ENCODE results near the gene APOL6. TPM values are rescaled to one million over a fixed set of nuclear protein-coding genes. Genes with fewer than 3 reads are reported as not detected.

The APOL6 gene
- polyA plus RNA-seq, 2 of the 4 experiments (the other 2 are of a cell fraction) = 1.3 to 2.7 TPM

GRCh38 chr22:35599364-35599763 lies 48.9 kb upstream of the APOL6 start:
- DNase-seq (ENCODE audit: low read depth in 1 of 2, low spot score in 1 of 2) (no peak), FAIRE-seq (no peak), ATAC-seq (no peak)
- ChIA-PET CTCF (no interaction called here), POLR2A (no interaction called here)
- H3K27ac ChIP-seq = no peak overlapping the region
- peaks cover 9% of the 10 kb centered on the region; the same call in 2 of the 3 replicates for H3K4me1 ChIP-seq
- H3K4me3 ChIP-seq = no peak overlapping the region
- H3K4me2 ChIP-seq = no peak overlapping the region
- no peaks in the 10 kb centered on the region for H3K9me3 ChIP-seq
- 91% methylated on average over 4 of the region's 4 CpGs for WGBS (ENCODE audit: missing lambda C conversion rate)
- TF ChIP-seq FOSB (CRISPR knock-in tag; IDR thresholded peaks at IDR 0.05) = no peak
- TF ChIP-seq GATA3 (IDR thresholded peaks at IDR 0.05; ENCODE audit: borderline replicate concordance) = no peak
- TF ChIP-seq ATOH8 (CRISPR knock-in tag; IDR thresholded peaks at IDR 0.05; ENCODE audit: low read depth) = no peak
- no peak for TF ChIP-seq MAFK (IDR thresholded peaks at IDR 0.05; ENCODE audit: partially characterized antibody)
- no peak for TF ChIP-seq HOXB5 (CRISPR knock-in tag; IDR thresholded peaks at IDR 0.05)

DNA sequence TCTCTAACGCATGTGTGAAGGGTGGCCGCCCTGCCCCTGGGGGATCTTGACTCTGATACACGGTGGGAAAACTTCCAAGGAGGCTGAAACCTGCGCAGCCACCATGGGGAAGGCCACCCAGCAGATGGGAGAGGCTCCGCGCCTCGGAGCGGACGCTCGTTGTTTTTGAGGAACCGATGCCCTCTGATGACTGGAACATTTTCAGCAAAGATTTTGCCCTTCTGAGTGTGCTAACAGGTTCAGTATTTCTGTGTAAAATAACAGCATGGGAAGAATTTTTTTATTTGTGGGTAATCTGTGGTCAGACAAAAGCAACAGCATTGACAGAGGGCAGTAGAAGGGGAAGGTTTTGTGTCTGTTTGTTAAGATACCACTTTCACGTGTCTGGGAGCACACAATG lies 47.8 kb upstream of the APOL6 start:
- no peak overlapping the region for H3K4me2 ChIP-seq
- 0 out of 6 replicates have a peak overlapping the region, but pooled peaks of 1 of the 2 experiments have one; percentile 32 for H3K27ac ChIP-seq
- POLR2A ChIA-PET = no interaction called here

DNA sequence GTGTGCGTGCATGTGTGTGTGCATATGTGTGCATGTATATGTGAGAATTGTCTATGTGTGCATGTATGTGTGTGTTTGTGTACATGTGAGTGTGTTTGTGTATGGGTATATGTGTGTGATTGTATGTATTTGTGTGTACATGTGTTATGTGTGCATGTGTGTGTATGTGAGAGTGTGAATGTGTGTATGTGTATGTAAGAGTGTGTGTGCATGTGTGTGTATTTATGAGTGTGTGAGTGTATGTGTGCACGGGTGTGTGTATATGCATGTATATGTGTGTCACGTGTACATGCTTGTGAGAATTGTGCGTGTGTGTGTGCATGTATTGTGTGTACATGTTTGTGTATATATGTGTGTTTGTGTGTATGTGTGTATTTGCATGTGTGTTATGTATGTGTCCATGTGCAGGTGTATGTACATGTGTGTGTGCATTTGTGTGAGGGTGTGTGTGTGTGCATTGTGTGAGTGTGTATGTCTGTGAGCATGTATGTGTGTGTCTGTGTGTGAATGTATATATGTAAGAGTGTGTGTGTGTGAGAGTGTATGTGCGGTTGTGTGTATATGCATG lies 47.1 kb upstream of the APOL6 start:
- Histone ChIP-seq H3K9me3 (no peaks in the 10 kb centered on the region), H3K4me2 (no peak overlapping the region), H3K4me3 (no peak overlapping the region), H3K4me1 (peaks cover 17% of the 10 kb centered on the region), H3K27ac (no peak overlapping the region)
- FAIRE-seq (no peak), DNase-seq (ENCODE audit: low read depth in 1 of 2, low spot score in 1 of 2) (no peak), ATAC-seq (no peak)
- WGBS (ENCODE audit: missing lambda C conversion rate) = 83% methylated on average over 5 of the region's 5 CpGs
- CTCF ChIA-PET = no interaction called here
- POLR2A ChIA-PET = no interaction called here
- no peak for TF ChIP-seq FOXS1 (CRISPR knock-in tag; IDR thresholded peaks at IDR 0.05)
- TF ChIP-seq GATA3 (IDR thresholded peaks at IDR 0.05; ENCODE audit: borderline replicate concordance) = no peak
- no peak for TF ChIP-seq MAZ (IDR thresholded peaks at IDR 0.05; ENCODE audit: borderline replicate concordance, low read depth, low read length)
- TF ChIP-seq RNF2 (IDR thresholded peaks at IDR 0.05; ENCODE audit: borderline replicate concordance, low read depth) = no peak
- TF ChIP-seq, protein P1, sequence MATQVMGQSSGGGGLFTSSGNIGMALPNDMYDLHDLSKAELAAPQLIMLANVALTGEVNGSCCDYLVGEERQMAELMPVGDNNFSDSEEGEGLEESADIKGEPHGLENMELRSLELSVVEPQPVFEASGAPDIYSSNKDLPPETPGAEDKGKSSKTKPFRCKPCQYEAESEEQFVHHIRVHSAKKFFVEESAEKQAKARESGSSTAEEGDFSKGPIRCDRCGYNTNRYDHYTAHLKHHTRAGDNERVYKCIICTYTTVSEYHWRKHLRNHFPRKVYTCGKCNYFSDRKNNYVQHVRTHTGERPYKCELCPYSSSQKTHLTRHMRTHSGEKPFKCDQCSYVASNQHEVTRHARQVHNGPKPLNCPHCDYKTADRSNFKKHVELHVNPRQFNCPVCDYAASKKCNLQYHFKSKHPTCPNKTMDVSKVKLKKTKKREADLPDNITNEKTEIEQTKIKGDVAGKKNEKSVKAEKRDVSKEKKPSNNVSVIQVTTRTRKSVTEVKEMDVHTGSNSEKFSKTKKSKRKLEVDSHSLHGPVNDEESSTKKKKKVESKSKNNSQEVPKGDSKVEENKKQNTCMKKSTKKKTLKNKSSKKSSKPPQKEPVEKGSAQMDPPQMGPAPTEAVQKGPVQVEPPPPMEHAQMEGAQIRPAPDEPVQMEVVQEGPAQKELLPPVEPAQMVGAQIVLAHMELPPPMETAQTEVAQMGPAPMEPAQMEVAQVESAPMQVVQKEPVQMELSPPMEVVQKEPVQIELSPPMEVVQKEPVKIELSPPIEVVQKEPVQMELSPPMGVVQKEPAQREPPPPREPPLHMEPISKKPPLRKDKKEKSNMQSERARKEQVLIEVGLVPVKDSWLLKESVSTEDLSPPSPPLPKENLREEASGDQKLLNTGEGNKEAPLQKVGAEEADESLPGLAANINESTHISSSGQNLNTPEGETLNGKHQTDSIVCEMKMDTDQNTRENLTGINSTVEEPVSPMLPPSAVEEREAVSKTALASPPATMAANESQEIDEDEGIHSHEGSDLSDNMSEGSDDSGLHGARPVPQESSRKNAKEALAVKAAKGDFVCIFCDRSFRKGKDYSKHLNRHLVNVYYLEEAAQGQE (IDR thresholded peaks at IDR 0.05) = no peak
- no peak for TF ChIP-seq NPAS2 (CRISPR knock-in tag; IDR thresholded peaks at IDR 0.05; ENCODE audit: borderline replicate concordance)
- TF ChIP-seq NR3C1 (IDR thresholded peaks at IDR 0.05) = no peak
- no peak for TF ChIP-seq TP53 (CRISPR knock-in tag; IDR thresholded peaks at IDR 0.05)
- no peak for TF ChIP-seq RCOR1 (IDR thresholded peaks at IDR 0.05; ENCODE audit: low read depth, low read length)
- no peak for TF ChIP-seq TFCP2L1 (CRISPR knock-in tag; IDR thresholded peaks at IDR 0.05)
- TF ChIP-seq MYC (IDR thresholded peaks at IDR 0.05; ENCODE audit: borderline replicate concordance, low read length) = no peak
- TF ChIP-seq SREBF2 (IDR thresholded peaks at IDR 0.05) = no peak

More for the DNA sequence above, 47.8 kb upstream of the APOL6 start:
- TF ChIP-seq FOSL2 (IDR thresholded peaks at IDR 0.05) = no peak
- TF ChIP-seq FOSL2 (CRISPR knock-in tag; IDR thresholded peaks at IDR 0.05) = no peak
- no peak for TF ChIP-seq KDM1A (IDR thresholded peaks at IDR 0.05; ENCODE audit: low read depth)
- TF ChIP-seq, protein P2, sequence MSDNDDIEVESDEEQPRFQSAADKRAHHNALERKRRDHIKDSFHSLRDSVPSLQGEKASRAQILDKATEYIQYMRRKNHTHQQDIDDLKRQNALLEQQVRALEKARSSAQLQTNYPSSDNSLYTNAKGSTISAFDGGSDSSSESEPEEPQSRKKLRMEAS (IDR thresholded peaks at IDR 0.05) = no peak
- TF ChIP-seq MYC (IDR thresholded peaks at IDR 0.05; ENCODE audit: borderline replicate concordance, low read length) = no peak
- TF ChIP-seq HOXA7 (CRISPR knock-in tag; IDR thresholded peaks at IDR 0.05) = no peak
- no peak for TF ChIP-seq ATOH8 (CRISPR knock-in tag; IDR thresholded peaks at IDR 0.05; ENCODE audit: low read depth)
- TF ChIP-seq KDM5A (IDR thresholded peaks at IDR 0.05) = no peak
- TF ChIP-seq, protein P3, sequence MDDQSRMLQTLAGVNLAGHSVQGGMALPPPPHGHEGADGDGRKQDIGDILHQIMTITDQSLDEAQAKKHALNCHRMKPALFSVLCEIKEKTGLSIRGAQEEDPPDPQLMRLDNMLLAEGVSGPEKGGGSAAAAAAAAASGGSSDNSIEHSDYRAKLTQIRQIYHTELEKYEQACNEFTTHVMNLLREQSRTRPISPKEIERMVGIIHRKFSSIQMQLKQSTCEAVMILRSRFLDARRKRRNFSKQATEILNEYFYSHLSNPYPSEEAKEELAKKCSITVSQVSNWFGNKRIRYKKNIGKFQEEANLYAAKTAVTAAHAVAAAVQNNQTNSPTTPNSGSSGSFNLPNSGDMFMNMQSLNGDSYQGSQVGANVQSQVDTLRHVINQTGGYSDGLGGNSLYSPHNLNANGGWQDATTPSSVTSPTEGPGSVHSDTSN (IDR thresholded peaks at IDR 0.05) = no peak
- TF ChIP-seq CBX2 (IDR thresholded peaks at IDR 0.05; ENCODE audit: borderline replicate concordance, low read depth) = no peak
- no peak for TF ChIP-seq PHF8 (IDR thresholded peaks at IDR 0.05; ENCODE audit: borderline replicate concordance, low read depth)
- no peak for TF ChIP-seq HDAC2 (IDR thresholded peaks at IDR 0.05)
- no peak for TF ChIP-seq USF2 (IDR thresholded peaks at IDR 0.05)
- no peak for TF ChIP-seq FOXS1 (CRISPR knock-in tag; IDR thresholded peaks at IDR 0.05)
- TF ChIP-seq MAZ (IDR thresholded peaks at IDR 0.05; ENCODE audit: borderline replicate concordance, low read depth, low read length) = no peak
- no peak for TF ChIP-seq POLR2AphosphoS2 (conservative IDR thresholded peaks at IDR 0.05; ENCODE audit: low read length)
- no peak for TF ChIP-seq SMC3 (IDR thresholded peaks at IDR 0.05)
- TF ChIP-seq CHD4 (IDR thresholded peaks at IDR 0.05; ENCODE audit: borderline replicate concordance) = no peak
- WGBS (ENCODE audit: missing lambda C conversion rate) = 90% methylated on average over 12 of the region's 12 CpGs
- CTCF ChIA-PET = no interaction called here
- H3K9me3 ChIP-seq = no peaks in the 10 kb centered on the region
- DNase-seq (ENCODE audit: low read depth in 1 of 2, low spot score in 1 of 2) (no peak), ATAC-seq (no peak), FAIRE-seq (no peak)
- H3K4me1 ChIP-seq = peaks cover 17% of the 10 kb centered on the region
- no peak overlapping the region for H3K4me3 ChIP-seq
